ENCODE results near the gene COL5A1.

The COL5A1 gene

GRCh38 chr9:134748591-134748990 lies 107.0 kb downstream of the COL5A1 start:
- no peak for DNase-seq

GRCh38 chr9:134750450-134751155 lies 109.0 kb downstream of the COL5A1 start:
- DNase-seq = no peak

- DNase-seq = no peak
These were observed 110.0 kb downstream of the COL5A1 start for GRCh38 chr9:134751622-134752021.

- DNase-seq = no peak
These were observed 111.0 kb downstream of the COL5A1 start for GRCh38 chr9:134752471-134753168.

- no peak for DNase-seq
These were observed 111.6 kb downstream of the COL5A1 start for GRCh38 chr9:134753191-134753590.

GRCh38 chr9:134755221-134755907 lies 113.8 kb downstream of the COL5A1 start:
- DNase-seq = no peak

DNA sequence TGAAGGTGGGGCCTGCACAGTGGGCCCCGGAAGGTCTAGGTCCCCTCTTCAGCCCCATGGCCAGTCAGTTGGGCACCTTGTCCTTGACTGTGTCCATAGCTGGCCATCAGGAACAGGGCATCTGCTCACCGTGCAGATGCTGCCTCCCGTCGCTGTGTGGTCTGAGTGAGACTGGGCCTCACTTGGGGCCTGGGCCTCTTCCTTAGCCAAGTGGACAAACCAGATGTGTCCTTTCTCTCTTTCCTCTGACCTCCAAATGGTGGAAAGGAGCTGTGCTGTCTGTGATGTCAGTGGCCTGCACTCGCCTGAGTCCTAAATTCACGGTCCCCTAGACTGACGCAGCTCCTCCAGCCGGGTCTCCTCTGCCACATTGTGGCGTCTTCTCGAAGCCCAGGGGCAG lies 114.5 kb downstream of the COL5A1 start:
- no peak for DNase-seq

- no peak for DNase-seq
These were observed 115.8 kb downstream of the COL5A1 start for GRCh38 chr9:134757216-134757975.

GRCh38 chr9:134758949-134759607 lies 117.5 kb downstream of the COL5A1 start:
- DNase-seq = no peak

DNA sequence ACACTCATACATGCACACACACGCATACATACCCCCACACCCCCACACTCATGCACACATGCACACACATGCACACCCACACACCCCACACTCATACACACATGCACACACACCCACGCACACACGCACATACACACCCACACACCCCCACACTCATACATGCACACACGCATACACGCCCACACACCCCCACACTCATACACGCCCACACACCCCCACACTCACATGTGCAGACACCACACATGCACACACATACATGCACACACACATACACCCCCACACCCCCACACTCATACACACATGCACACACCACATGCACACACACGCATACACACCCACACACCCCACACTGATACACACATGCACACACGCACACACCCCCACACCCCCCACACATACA lies 118.3 kb downstream of the COL5A1 start:
- DNase-seq = no peak

GRCh38 chr9:134760750-134761420 lies 119.3 kb downstream of the COL5A1 start:
- no peak for DNase-seq

GRCh38 chr9:134764473-134765269 lies 123.1 kb downstream of the COL5A1 start:
- DNase-seq = no peak

GRCh38 chr9:134765785-134766184 lies 124.2 kb downstream of the COL5A1 start:
- no peak for DNase-seq

GRCh38 chr9:134766587-134766986 lies 125.0 kb downstream of the COL5A1 start:
- no peak for DNase-seq

- no peak for DNase-seq
These were observed 126.7 kb downstream of the COL5A1 start for GRCh38 chr9:134768332-134768708.

- DNase-seq = peak; percentile 77
These were observed 127.2 kb downstream of the COL5A1 start for GRCh38 chr9:134768709-134769351.

DNA sequence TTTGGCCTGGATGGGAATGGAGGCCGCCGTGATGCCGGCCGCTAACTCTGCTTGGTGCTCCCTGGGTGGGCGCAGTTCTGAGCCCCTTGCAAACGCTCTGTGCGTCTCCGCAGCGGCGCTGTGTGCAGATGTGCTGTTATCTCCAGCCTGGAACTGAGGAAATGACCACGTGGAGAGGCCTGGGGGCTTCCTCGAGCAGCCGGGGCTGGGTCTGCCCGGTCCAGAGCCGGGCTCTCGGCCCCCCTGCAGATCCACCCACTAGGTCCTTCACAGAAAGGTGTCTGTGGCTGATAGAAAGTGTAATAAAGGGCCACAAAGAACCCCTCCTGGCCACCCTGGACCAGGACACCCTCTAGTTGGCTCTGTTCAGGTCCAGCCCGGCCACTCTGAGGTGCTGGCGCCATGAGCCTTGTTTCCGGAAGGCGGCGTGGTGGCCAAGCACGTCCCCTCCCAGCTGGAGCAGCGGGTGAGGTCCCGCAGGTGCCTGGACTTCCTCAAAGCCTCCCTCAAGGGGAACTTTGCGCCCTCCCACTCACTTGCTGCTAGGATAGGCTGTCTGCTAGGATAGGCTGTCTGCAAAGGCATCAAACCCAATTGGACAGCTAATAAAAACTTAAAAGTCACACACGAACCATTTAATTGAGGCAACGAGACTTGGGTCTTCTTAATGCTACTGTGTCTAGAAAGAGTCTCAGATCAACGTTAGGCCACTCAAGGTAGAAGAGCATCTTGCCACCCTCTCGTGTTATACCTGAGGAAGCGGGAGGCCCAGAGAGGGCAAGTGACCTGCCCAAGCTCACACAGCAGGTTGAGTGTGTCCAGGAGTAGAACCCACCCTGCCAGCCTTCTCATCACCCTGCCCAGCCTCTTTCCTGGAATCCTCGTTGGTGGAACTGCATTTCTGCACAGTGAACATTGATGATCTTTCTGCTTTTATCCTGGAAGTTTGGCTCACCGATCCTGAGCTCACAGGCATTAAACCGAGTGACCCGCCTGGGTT lies 129.7 kb downstream of the COL5A1 start:
- DNase-seq = no peak

DNA sequence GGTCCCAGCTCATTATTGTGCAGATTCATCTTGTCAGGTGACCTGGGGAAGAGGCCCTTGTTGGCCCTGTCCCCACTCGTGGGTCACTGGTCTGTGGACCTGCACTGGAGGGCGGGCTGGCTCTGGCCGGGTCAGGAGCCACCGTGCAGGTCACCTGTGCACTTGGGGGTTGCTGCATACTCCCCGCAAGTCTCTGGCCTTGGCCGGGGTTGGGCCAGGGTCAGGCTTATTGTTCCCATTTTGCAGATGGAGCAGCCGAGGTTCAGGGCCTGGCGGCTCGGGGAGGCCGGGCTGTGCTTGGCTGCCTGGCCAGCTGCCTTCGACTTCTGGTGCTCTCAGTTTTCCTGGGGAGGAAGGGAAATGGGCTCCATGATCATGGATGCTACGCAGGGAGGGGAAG lies 130.7 kb downstream of the COL5A1 start:
- DNase-seq = no peak

DNA sequence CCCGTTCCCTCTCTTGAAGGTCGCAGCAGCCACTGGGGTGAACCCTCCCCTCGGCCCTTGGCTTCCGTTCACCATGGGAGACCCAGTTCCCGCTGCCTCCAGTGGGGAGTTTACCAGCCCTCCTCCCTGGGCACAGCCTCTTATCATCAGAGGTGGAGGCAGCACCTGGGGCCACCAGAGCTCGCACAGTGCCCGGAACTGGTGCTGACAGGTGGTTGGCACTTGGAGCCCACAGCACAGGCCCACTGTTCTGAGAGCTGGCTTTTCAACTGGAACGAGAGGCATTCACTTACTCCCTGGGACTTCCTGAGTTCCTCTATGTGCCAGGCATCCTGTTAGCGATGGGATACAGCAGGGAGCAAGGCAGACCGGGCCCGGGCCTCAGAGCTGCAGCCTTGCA lies 132.2 kb downstream of the COL5A1 start:
- DNase-seq = no peak

Data from left hindlimb (tissue), 1 donor.